ENCODE measurements around the gene ETF1. TPM values are rescaled to one million over a fixed set of nuclear protein-coding genes. Genes with fewer than 3 reads are reported as not detected.

ETF1 gene
- total RNA-seq, 2 donors from 2014 or later = 67.6 to 115 TPM

- Histone ChIP-seq H3K4me3 (no peak overlapping the region), H3K36me3 (no peaks in the 10 kb centered on the region), H3K4me1 (ENCODE audit: control insufficient read depth in 1 of 2, low read depth in 2 of 2) (peaks cover 6 to 31% of the 10 kb centered on the region in 2 donors), H3K27ac (no peak overlapping the region), H3K9me3 (no peaks in the 10 kb centered on the region), H3K27me3 (replicated peaks; ENCODE audit: insufficient read depth) (no peaks in the 10 kb centered on the region)
- TF ChIP-seq, protein P1, sequence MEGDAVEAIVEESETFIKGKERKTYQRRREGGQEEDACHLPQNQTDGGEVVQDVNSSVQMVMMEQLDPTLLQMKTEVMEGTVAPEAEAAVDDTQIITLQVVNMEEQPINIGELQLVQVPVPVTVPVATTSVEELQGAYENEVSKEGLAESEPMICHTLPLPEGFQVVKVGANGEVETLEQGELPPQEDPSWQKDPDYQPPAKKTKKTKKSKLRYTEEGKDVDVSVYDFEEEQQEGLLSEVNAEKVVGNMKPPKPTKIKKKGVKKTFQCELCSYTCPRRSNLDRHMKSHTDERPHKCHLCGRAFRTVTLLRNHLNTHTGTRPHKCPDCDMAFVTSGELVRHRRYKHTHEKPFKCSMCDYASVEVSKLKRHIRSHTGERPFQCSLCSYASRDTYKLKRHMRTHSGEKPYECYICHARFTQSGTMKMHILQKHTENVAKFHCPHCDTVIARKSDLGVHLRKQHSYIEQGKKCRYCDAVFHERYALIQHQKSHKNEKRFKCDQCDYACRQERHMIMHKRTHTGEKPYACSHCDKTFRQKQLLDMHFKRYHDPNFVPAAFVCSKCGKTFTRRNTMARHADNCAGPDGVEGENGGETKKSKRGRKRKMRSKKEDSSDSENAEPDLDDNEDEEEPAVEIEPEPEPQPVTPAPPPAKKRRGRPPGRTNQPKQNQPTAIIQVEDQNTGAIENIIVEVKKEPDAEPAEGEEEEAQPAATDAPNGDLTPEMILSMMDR (IDR thresholded peaks at IDR 0.05) = no peak
- DNase-seq (ENCODE audit: low spot score) (no peak), ATAC-seq (ENCODE audit: insufficient number of reproducible peaks, low FRiP score, low read depth) (no peak)
Observed at GRCh38 chr5:138457531-138458275, 85.3 kb downstream of the ETF1 start.

Other genes starting within 250 kb of the ETF1 start
- gene CDC25C, start 211.4 kb downstream of the ETF1 start, total RNA-seq = not detected
- 10 to 100 TPM; 22.6 to 24.9 TPM for gene FAM53C, start 205.0 kb downstream of the ETF1 start, total RNA-seq
- 10 to 100 TPM; 50.1 to 86.2 TPM for gene KDM3B, start 190.6 kb downstream of the ETF1 start, total RNA-seq
- gene REEP2, start 104.2 kb downstream of the ETF1 start, total RNA-seq = 10 to 100 TPM in 1 of 2 donors, 1 to 10 TPM in 1; 8.9 to 11.5 TPM
- gene EGR1, start 77.8 kb downstream of the ETF1 start, total RNA-seq = 100 to 1,000 TPM in 1 of 2 donors, 10 to 100 TPM in 1; 98.3 to 340 TPM
- 100 to 1,000 TPM; 202 to 294 TPM for gene HSPA9, start 32.2 kb upstream of the ETF1 start, total RNA-seq
- 100 to 1,000 TPM; 266 to 322 TPM for gene CTNNA1, start 210.2 kb upstream of the ETF1 start, total RNA-seq

Data from thoracic aorta (tissue), 2 donors.